ENCODE measurements around the gene DENND5B.

Gene DENND5B

GRCh38 chr12:31526158-31526546 is 64.8 kb downstream of the DENND5B start:
- ATAC-seq (replicated peaks; ENCODE audit: extremely low read depth, poor library complexity, severe bottlenecking): no peak
- no peaks in the 10 kb centered on the region for H3K4me1 Mint-ChIP-seq
- no peaks in the 10 kb centered on the region for H3K9me3 Mint-ChIP-seq
- DNase-seq (ENCODE audit: low spot score in 2 of 2): no peak
- H3K27me3 Mint-ChIP-seq: peaks cover 17% of the 10 kb centered on the region
- no peak overlapping the region for H3K27ac Mint-ChIP-seq (ENCODE audit: low read depth)
- no peak overlapping the region for H3K4me3 Mint-ChIP-seq
- no peaks in the 10 kb centered on the region for H3K36me3 Mint-ChIP-seq (ENCODE audit: insufficient read depth)

DNA sequence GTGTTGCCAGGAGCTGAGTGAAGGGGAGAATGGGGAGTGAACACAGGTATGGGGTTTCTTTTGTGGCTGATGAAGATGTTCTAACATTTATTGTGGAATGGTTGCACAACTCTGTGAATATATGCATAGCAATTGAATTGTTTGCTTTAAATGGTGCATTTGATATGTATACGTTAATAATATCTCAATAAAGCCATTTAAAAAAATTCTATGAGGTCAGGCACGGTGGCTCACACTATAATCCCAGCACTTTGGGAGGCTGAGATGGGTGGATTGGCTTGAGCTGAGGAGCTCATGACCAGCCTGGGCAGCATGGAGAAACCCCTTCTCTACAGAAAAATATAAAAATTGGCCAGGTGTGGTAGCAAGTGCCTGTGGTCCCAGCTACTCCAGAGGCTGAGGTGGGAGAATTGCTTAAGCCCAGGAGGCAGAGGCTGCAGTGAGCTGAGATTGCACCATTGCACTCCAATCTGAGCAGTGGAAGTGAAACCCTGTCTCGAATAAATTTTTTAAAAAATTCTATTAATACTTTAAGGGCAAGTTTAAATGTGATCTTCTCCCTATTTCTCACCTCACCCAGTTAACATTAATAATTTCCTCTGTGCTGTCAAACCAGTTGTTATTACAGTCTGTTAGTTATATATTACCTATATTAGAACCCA is 65.3 kb downstream of the DENND5B start:
- Mint-ChIP-seq H3K9me3 (no peaks in the 10 kb centered on the region), H3K4me3 (no peak overlapping the region), H3K27ac (ENCODE audit: low read depth) (no peak overlapping the region), H3K27me3 (peaks cover 17% of the 10 kb centered on the region), H3K36me3 (ENCODE audit: insufficient read depth) (no peaks in the 10 kb centered on the region), H3K4me1 (no peaks in the 10 kb centered on the region)
- ATAC-seq (replicated peaks; ENCODE audit: extremely low read depth, poor library complexity, severe bottlenecking) (no peak), DNase-seq (ENCODE audit: low spot score in 2 of 2) (no peak)

DNA sequence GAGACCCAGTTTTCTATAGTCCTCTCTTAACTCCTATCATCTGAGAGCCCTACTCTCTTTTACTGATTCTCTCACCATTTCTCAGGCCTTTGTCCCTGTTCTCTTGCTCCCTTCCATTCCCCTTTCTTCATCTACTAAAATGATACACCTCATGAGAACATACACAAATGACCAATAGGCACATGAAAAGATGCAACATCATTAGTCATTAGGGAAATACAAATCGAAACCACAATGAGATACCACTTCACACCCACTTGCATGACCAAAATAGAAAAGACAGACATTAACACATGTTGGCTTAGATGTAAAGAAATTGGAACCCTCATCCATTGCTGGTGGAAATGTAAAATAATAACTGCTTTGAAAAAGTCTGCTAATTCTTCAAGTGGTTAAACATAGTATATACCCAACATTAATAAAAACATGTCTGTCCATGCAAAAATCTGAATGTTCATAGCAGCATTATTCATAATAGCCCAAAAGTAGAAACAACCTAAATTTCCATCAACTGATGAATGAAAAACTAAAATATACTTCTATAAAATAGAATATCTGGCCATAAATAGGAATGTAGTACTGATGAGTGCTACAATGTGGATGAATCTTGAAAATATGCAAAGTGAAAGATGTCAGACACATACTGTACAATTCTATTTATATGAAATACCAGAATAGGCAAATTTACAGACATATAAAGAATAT is 66.0 kb downstream of the DENND5B start:
- no peak for ATAC-seq (replicated peaks; ENCODE audit: extremely low read depth, poor library complexity, severe bottlenecking)
- H3K27ac Mint-ChIP-seq (ENCODE audit: low read depth): no peak overlapping the region
- H3K4me1 Mint-ChIP-seq: no peaks in the 10 kb centered on the region
- DNase-seq (ENCODE audit: low spot score in 2 of 2): no peak
- no peak overlapping the region for H3K4me3 Mint-ChIP-seq
- no peaks in the 10 kb centered on the region for H3K9me3 Mint-ChIP-seq
- no peaks in the 10 kb centered on the region for H3K36me3 Mint-ChIP-seq (ENCODE audit: insufficient read depth)
- H3K27me3 Mint-ChIP-seq: peaks cover 17% of the 10 kb centered on the region

- Mint-ChIP-seq H3K36me3 (ENCODE audit: insufficient read depth) (no peaks in the 10 kb centered on the region), H3K4me3 (no peak overlapping the region), H3K27me3 (peaks cover 17% of the 10 kb centered on the region), H3K4me1 (no peaks in the 10 kb centered on the region), H3K9me3 (no peaks in the 10 kb centered on the region), H3K27ac (ENCODE audit: low read depth) (no peak overlapping the region)
- DNase-seq (ENCODE audit: low spot score in 2 of 2) (no peak), ATAC-seq (replicated peaks; ENCODE audit: extremely low read depth, poor library complexity, severe bottlenecking) (no peak)
Measured at GRCh38 chr12:31523306-31523705, 67.6 kb downstream of the DENND5B start.

GRCh38 chr12:31522607-31523006 is 68.3 kb downstream of the DENND5B start:
- DNase-seq (ENCODE audit: low spot score in 2 of 2) (no peak), ATAC-seq (replicated peaks; ENCODE audit: extremely low read depth, poor library complexity, severe bottlenecking) (no peak)
- Mint-ChIP-seq H3K4me3 (no peak overlapping the region), H3K36me3 (ENCODE audit: insufficient read depth) (no peaks in the 10 kb centered on the region), H3K4me1 (no peaks in the 10 kb centered on the region), H3K27me3 (peaks cover 17% of the 10 kb centered on the region), H3K9me3 (no peaks in the 10 kb centered on the region), H3K27ac (ENCODE audit: low read depth) (no peak overlapping the region)

DNA sequence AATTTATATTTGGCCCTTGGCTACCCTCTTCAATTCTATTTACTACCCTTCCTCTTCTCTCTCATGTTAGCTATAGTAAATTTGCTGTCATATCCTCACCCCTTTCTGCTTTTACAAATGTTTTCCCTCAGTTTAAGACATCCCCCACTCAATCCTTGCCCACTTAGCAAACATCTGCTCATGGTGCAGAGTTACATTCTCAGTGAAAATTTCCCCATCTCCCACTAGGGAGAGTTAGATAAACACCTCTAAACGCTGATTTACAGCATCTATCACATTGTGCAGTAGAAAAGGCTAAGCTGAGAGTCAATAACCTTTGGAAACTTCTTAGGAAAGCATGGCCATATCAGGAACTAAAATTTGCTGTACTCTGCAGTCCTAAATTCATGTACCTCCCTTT is 69.0 kb downstream of the DENND5B start:
- Mint-ChIP-seq H3K9me3 (no peaks in the 10 kb centered on the region), H3K27me3 (peaks cover 11% of the 10 kb centered on the region), H3K27ac (ENCODE audit: low read depth) (no peak overlapping the region), H3K4me1 (no peaks in the 10 kb centered on the region), H3K4me3 (no peak overlapping the region), H3K36me3 (ENCODE audit: insufficient read depth) (no peaks in the 10 kb centered on the region)
- DNase-seq (ENCODE audit: low spot score in 2 of 2) (no peak), ATAC-seq (replicated peaks; ENCODE audit: extremely low read depth, poor library complexity, severe bottlenecking) (no peak)

- ATAC-seq (replicated peaks; ENCODE audit: extremely low read depth, poor library complexity, severe bottlenecking) (no peak), DNase-seq (ENCODE audit: low spot score in 2 of 2) (no peak)
- no peaks in the 10 kb centered on the region for H3K4me1 Mint-ChIP-seq
- H3K9me3 Mint-ChIP-seq: no peaks in the 10 kb centered on the region
- no peak overlapping the region for H3K27ac Mint-ChIP-seq (ENCODE audit: low read depth)
- no peaks in the 10 kb centered on the region for H3K27me3 Mint-ChIP-seq
- H3K4me3 Mint-ChIP-seq: no peak overlapping the region
- no peaks in the 10 kb centered on the region for H3K36me3 Mint-ChIP-seq (ENCODE audit: insufficient read depth)
Measured at GRCh38 chr12:31519511-31519910, 71.4 kb downstream of the DENND5B start.

- no peak for DNase-seq (ENCODE audit: low spot score in 2 of 2)
- H3K27ac Mint-ChIP-seq (ENCODE audit: low read depth): no peak overlapping the region
Measured at GRCh38 chr12:31518680-31519227, 72.2 kb downstream of the DENND5B start.

DNA sequence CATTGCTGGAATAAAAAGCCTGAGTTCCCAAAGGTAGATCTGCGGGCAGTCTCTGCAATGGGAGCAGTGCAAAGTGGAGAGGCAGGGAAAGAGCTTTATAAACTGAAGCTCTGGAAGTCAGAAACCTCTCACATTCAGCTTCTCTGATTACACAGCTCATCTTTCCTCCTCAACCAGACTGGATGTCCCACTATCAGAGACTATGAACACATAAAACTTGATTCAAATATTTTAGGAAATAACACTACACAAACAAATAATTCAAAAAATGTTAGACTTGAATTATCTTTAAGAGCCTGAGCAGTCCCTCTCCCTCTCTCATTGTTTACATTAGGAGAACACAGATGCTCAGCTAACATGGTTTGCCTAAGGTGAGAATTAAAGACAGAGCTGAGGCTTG is 72.9 kb downstream of the DENND5B start:
- no peak overlapping the region for H3K4me3 Mint-ChIP-seq
- no peaks in the 10 kb centered on the region for H3K4me1 Mint-ChIP-seq
- ATAC-seq (replicated peaks; ENCODE audit: extremely low read depth, poor library complexity, severe bottlenecking): no peak
- H3K9me3 Mint-ChIP-seq: no peaks in the 10 kb centered on the region
- H3K27ac Mint-ChIP-seq (ENCODE audit: low read depth): no peak overlapping the region
- H3K36me3 Mint-ChIP-seq (ENCODE audit: insufficient read depth): no peaks in the 10 kb centered on the region
- H3K27me3 Mint-ChIP-seq: no peaks in the 10 kb centered on the region
- DNase-seq (ENCODE audit: low spot score in 2 of 2): no peak

More at GRCh38 chr12:31518680-31519227, 72.2 kb downstream of the DENND5B start:
- Mint-ChIP-seq H3K4me1 (no peaks in the 10 kb centered on the region), H3K9me3 (no peaks in the 10 kb centered on the region), H3K4me3 (no peak overlapping the region), H3K36me3 (ENCODE audit: insufficient read depth) (no peaks in the 10 kb centered on the region), H3K27me3 (no peaks in the 10 kb centered on the region)
- ATAC-seq (replicated peaks; ENCODE audit: extremely low read depth, poor library complexity, severe bottlenecking): no peak

DNA sequence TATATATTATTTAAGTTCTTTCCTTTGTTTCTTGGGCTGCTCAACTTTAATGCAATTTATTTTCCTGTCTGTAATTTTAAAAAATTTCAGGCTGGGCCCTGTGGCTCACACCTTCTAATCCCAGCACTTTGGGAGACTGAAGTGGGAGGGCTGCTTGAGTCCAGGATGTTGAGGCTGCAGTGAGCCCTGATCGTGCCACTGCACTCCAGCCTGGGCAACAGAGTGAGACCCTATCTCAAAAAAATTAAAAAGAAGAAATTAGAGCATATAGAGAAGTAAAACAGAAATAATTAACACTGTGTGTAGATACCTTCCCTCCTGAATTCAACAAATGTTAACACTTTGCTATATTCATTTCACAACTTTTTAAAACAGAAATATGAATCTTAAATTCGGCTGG is 74.2 kb downstream of the DENND5B start:
- Mint-ChIP-seq H3K4me1 (no peaks in the 10 kb centered on the region), H3K27me3 (no peaks in the 10 kb centered on the region), H3K9me3 (no peaks in the 10 kb centered on the region), H3K36me3 (ENCODE audit: insufficient read depth) (no peaks in the 10 kb centered on the region), H3K27ac (ENCODE audit: low read depth) (no peak overlapping the region), H3K4me3 (no peak overlapping the region)
- DNase-seq (ENCODE audit: low spot score in 2 of 2) (no peak), ATAC-seq (replicated peaks; ENCODE audit: extremely low read depth, poor library complexity, severe bottlenecking) (no peak)

GRCh38 chr12:31514912-31515311 is 76.0 kb downstream of the DENND5B start:
- DNase-seq (ENCODE audit: low spot score in 2 of 2): no peak
- H3K27me3 Mint-ChIP-seq: no peaks in the 10 kb centered on the region
- no peak for ATAC-seq (replicated peaks; ENCODE audit: extremely low read depth, poor library complexity, severe bottlenecking)
- H3K4me1 Mint-ChIP-seq: no peaks in the 10 kb centered on the region
- no peaks in the 10 kb centered on the region for H3K9me3 Mint-ChIP-seq
- H3K4me3 Mint-ChIP-seq: no peak overlapping the region
- H3K27ac Mint-ChIP-seq (ENCODE audit: low read depth): no peak overlapping the region
- no peaks in the 10 kb centered on the region for H3K36me3 Mint-ChIP-seq (ENCODE audit: insufficient read depth)

DNA sequence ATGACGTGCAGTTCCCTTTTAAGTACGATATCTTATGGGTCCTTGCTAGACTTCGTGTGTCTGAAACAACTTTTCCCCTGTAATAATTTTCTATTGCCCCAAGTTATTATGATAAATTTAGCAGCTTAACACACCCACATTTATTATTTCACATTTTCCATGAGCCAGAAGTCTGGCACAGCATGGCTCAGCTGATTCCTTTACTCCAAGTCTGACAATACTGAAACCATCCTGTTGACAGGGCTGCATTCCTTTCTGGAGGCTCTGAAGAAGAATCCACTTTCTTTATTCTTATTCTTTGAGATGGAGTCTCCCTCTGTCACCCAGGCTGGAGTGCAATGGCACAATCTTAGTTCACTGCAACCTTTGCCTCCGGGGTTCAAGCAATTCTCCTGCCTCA is 80.9 kb downstream of the DENND5B start:
- Mint-ChIP-seq H3K27me3 (no peaks in the 10 kb centered on the region), H3K27ac (ENCODE audit: low read depth) (no peak overlapping the region), H3K9me3 (no peaks in the 10 kb centered on the region), H3K4me3 (no peak overlapping the region), H3K36me3 (ENCODE audit: insufficient read depth) (no peaks in the 10 kb centered on the region), H3K4me1 (no peaks in the 10 kb centered on the region)
- no peak for DNase-seq (ENCODE audit: low spot score in 2 of 2)
- ATAC-seq (replicated peaks; ENCODE audit: extremely low read depth, poor library complexity, severe bottlenecking): no peak

- ATAC-seq (replicated peaks; ENCODE audit: extremely low read depth, poor library complexity, severe bottlenecking) (no peak), DNase-seq (ENCODE audit: low spot score in 2 of 2) (no peak)
- Mint-ChIP-seq H3K4me3 (no peak overlapping the region), H3K4me1 (no peaks in the 10 kb centered on the region), H3K9me3 (peaks cover 4% of the 10 kb centered on the region), H3K36me3 (ENCODE audit: insufficient read depth) (no peaks in the 10 kb centered on the region), H3K27ac (ENCODE audit: low read depth) (no peak overlapping the region), H3K27me3 (no peaks in the 10 kb centered on the region)
Measured at GRCh38 chr12:31508436-31509150, 82.3 kb downstream of the DENND5B start.
